ENCODE results near the gene RPA1.
"Not testable (repeated sequence)": the region's sequence is repeated elsewhere in the genome, so short reads cannot be mapped to it uniquely, and the experiment has no call there.

The RPA1 gene

GRCh38 chr17:1829592-1830257, at the start of gene RPA1, which contains the start of gene SMYD4:
RPA1 (plus strand) TSS chr17:1830005; CDS start chr17:1830094, 89 bp downstream.
SMYD4 (minus strand) TSS chr17:1829902; CDS start chr17:1827994, 1,908 bp downstream.
- peak; percentile 85 for DNase-seq (ENCODE audit: low spot score)

DNA sequence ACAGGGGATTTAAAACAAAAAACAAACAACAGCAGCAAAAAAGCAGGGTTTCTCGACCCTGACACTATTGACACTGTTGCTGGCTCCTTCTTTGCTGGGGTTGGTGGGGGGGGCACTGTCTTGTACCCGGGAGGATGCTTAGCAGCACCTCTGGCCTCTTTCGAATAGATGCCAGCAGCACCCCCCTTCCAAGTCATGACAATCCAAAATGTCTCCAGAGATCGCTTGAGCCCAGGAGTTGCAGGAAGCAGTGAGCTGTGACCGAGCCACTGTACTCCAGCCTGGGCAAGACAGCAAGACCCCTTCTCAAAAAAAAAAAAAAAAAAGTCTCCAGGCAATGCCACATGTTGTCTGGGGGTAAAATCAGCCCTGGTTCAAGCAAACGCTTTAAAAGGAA, 47.6 kb upstream of the RPA1 start:
- DNase-seq (ENCODE audit: low spot score), result no peak

DNA sequence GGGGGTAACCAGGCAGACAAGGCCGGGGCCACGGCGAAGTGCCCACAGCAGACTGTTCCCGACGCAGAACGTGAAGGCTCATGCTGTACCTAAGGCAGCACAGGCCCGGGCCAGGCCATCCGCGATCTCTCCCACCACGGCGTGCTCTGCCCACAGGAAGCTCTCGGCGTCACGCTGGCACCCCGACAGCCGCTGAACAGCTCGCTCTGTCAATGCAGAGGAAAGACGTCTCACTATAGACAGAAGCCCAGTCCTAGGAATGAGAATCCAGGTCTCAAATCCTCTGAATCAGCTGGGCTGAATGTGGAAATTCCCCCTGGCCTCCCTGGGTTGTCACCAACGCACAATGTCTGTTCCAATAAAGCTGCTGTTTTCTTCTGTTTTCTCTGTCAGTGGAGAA, 46.5 kb upstream of the RPA1 start:
- DNase-seq (ENCODE audit: low spot score), result no peak

DNA sequence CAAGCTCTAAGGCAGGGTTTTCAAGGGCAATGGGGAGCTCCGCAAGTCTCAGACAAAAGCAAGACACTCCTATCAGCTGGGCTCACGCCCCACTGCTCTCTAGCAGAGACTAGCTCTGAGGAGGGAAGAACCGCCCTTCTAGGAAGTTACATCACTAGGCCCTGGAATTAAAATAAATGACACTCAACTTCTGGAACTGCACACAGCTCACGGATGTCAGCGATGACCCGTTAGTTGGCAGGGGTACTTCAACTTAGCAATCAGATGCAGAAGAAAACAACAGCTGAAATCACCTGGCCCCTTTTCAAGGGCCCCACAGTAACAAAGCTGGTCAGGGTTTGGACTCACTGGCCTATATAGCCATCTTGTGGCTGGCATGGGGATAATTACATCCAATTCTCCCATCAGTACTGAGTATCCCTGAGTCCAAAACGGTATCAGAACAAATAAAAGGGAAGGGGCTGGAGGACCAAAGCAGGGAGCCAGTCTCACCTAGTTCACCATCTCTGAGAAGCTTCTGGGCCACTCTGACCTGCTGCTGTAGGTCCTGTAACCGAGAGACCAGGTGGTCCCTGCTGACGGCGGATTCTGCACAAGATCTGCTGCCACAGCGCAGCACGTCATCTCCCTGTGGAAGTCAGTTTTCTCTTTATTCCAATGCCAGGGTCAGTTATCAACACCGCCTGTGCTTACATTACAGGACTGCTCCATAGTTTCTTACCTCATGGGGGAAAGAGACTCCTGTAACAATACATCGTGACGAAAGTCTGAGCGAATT, 45.8 kb upstream of the RPA1 start:
- peak; percentile 13 for DNase-seq (ENCODE audit: low spot score)

DNA sequence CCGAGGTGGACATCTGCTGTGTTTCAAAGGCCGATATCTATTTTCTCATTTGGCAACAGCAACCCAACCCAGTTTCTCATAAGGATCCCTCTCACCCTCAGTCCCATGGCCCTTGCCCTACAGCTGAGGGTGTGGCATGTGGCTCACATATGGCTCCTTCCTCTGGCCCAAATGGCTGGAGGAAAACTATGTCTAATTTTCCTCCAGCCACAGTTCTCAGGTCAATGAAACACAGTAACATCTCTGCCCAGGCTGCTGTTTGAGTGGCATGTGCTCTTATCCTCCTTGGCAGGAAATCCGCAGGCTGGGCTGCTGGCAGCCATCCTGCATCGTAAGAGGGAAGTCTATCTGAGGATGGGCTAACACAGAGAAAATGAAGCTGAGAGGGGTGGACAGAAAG, 43.9 kb upstream of the RPA1 start:
- no peak for DNase-seq (ENCODE audit: low spot score)

GRCh38 chr17:1786708-1787107, 43.1 kb upstream of the RPA1 start:
- DNase-seq (ENCODE audit: low spot score), result no peak

GRCh38 chr17:1787301-1787902, 42.4 kb upstream of the RPA1 start:
- no peak for DNase-seq (ENCODE audit: low spot score)

DNA sequence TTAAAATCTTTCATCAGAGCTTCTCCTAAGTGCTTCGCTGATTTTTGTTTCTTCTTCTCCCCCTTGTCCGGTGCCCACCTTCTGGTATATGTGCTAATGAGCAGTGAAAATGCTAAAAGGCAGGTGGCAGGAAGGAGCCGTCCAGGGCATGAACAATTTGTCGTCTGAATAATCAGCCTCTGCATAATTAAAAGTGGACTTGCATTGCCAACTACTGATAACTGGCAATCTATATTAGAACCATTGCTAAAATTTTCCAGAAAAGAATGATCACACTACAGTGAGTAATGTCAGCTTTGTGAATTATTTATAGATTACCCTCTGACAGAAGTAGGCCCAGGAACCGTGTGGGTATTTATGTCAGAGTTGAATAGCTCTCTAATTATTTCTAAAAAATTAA, 39.9 kb upstream of the RPA1 start:
- DNase-seq (ENCODE audit: low spot score), result no peak

DNA sequence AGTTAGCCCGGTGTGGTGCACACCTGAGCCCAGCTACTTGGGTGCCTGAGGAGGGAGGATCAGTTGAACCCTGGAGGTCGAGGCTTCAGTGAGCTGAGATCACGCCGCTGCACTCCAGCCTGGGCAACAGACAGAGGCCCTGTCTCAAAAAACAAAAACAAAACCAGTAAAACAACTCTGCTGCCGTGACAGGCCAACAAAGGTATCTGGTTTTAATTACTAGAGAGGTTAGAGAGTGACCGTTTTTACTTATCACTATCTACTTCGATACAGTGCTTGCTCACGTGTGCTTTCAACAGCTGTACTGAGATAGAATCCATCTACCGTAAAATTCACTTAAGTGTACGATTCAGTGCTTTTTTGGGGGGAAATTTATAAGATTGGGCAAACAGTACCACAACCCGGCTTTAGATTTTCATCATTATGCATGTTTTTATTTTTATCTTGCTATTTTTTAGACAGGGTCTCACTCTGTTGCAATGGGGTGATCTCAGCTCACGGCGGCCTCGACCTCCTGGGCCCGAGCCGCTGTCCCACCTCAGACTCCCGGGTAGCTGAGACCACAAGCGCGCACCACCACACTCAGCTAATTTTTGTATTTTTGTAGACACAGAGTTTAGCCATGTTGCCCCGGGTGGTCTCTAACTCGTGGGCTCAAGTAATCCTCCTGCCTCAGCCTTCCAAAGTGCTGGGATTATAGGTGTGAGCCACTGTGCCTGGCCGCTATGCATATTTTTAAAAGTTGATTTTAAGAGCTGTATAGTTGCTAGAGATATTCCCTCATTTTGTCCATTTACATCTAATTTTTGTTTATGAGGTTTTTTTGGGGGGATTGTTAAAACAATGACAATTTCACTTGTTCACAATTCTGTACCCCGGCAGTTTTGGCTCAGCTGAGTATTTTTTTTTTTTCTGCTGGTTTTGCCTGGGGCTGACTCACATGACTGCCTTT, 37.0 kb upstream of the RPA1 start:
- DNase-seq (ENCODE audit: low spot score), result no peak

DNA sequence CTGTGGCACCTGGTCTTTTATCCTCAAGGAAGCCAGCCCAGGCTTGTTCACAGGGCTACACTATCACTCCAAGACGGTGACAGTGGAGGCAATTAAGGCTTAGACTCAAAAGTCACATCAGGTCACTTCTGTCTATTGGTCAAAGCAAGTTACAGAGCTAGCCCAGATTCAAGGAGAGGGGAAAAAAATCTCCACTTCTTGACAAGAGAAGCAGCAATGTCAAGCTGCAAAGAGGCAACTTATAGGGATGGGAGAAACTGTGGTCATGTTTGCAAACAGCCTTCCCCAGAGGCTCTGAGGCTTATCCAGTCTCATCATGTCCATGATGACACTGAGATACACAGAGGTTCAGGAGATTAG, 36.4 kb upstream of the RPA1 start:
- DNase-seq (ENCODE audit: low spot score), result no peak

DNA sequence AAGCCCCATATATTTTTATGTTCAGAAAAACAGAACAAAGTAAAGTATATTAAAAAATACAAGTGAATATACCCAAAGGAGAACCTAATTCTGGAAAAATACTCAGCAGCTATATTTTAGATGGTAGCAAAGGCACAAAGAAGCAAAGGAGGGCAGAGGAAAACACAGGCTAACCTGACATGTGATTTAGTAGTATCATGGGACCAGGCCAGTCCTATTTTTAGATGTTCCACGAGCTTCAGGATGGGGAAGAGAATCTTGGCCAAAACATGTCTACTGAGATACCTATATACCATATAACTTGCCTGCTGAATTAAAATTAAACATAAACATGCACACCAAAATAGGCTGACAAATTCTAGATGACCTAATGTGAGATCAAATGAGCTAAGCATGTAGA, 33.0 kb upstream of the RPA1 start:
- DNase-seq (ENCODE audit: low spot score), result no peak

DNA sequence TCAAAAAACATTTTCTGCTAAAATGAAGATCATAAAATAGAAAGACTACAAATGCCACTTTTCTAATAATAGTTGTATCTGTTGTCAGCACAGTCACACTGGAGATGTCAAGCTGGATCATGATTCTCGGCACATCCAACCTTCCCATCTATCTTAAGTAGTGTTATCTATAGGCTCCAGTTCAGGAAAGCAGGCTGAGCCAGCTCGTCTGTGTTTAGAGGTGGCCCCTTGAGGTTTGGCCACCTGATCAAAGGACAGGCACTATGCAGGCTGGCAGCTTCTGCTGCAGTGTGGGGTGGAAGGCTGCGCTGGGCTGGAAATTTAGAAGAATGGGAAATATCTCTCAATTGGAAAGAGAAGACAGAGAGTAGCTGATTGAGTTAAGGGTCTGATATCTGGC, 32.5 kb upstream of the RPA1 start:
- DNase-seq (ENCODE audit: low spot score), result no peak

- DNase-seq (ENCODE audit: low spot score), result not testable (repeated sequence)
Observed at GRCh38 chr17:1797846-1798245, 32.0 kb upstream of the RPA1 start.

DNA sequence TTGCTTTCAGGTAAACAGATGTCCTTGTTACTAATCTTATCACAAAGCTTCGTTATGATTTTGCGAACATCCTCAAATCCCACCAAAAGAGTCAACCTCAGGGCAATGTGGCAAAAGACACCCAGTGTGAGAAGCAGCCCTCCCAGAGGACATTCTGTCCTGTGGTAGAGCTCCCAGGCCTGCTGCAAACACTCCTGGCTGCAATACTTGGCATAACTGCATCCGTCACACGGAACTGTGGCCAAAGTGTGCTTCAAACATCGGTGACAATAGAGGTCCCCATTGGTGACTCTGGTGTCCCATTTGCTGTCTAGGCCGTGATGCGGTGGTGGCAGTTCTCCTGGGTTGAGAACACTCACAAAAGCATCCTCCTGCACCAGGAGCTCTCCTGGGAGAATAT, 29.6 kb upstream of the RPA1 start:
- no peak for DNase-seq (ENCODE audit: low spot score)

GRCh38 chr17:1800712-1801111, 29.1 kb upstream of the RPA1 start:
- DNase-seq (ENCODE audit: low spot score), result no peak

GRCh38 chr17:1802429-1802828, 27.4 kb upstream of the RPA1 start:
- DNase-seq (ENCODE audit: low spot score), result no peak

DNA sequence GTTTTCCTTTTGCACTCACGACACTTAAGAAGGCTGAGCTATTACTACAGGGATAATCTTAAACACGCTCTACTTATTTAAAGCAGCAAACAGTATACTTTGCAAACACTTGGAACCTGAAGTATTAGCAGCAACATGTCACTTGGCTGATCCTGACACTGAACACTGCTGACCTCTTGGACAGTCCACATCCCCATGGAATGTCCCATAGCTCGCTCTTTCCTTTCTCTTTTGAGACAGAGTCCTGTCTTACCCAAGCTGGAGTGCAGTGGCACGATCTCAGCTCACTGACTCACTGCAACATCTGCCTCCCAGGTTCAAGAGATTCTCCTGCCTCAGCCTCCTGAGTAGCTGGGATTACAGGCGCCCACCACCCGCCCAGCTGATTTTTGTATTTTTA, 26.5 kb upstream of the RPA1 start:
- DNase-seq (ENCODE audit: low spot score), result no peak

DNA sequence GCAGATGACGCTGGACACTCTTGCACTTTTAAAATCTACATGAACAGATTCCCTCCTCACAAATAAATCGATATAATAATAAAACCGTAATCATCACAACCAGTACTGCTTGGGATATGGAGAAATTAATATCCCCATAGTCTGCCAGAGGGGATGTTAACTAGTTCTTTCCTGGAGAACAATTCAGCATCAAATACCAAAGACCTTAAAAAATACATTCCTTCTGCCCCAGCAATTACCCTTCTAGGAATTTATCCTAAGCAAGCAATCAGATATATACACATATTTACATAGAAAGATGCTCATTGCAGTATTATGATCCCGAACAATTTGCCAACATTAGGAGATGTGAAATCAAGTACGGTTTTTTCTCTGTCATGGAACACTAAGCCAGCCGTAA, 21.9 kb upstream of the RPA1 start:
- no peak for DNase-seq (ENCODE audit: low spot score)

GRCh38 chr17:1808644-1809043, 21.2 kb upstream of the RPA1 start:
- DNase-seq (ENCODE audit: low spot score), result no peak

DNA sequence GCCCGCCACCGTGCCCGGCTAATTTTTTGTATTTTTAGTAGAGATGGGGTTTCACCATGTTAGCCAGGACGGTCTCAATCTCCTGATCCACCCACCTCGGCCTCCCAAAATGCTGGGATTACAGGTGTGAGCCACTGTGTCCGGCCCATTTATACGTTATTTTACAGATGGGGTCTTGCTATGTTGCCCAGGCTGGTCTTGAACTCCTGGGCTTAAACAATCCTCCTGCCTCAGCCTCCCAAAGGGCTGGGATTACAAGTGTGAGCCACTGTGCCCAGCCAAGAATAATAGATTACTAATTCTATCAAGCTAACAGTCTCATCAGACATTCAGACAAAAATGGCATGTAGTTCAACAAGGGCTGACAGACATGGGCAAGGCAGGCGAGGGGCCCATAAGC, 20.0 kb upstream of the RPA1 start:
- DNase-seq (ENCODE audit: low spot score), result not testable (repeated sequence)

- no peak for DNase-seq (ENCODE audit: low spot score)
Observed at GRCh38 chr17:1810450-1811103, 19.2 kb upstream of the RPA1 start.

- DNase-seq (ENCODE audit: low spot score), result no peak
Observed at GRCh38 chr17:1813088-1813487, 16.7 kb upstream of the RPA1 start.
